Large intestine (tissue), 3 donors: ENCODE measurements around the gene TMC3. TPM values are rescaled to one million over a fixed set of nuclear protein-coding genes. Genes with fewer than 3 reads are reported as not detected.
"Not testable (repeated sequence)": the region's sequence is repeated elsewhere in the genome, so short reads cannot be mapped to it uniquely, and the experiment has no call there.

Experiments
- DNase-seq, 2 donors: peaks; one replicate each; pipeline versions ENCODE4 v3.0.0 to v3.0.0-alpha.2; 2013
- H3K27ac ChIP-seq: one replicate; pipeline ENCODE4 v1.5.1; 2013; ENCODE audit warnings: low read length
- H3K27me3 ChIP-seq: 2 replicates; pipeline ENCODE4 v1.6.1; 2013; ENCODE audit warnings: low read length; ENCODE audit not compliant: control insufficient read depth, insufficient read depth
- H3K36me3 ChIP-seq: 2 replicates; pipeline ENCODE4 v1.6.1; 2013; ENCODE audit warnings: low read length; ENCODE audit not compliant: control insufficient read depth, insufficient read depth
- H3K4me1 ChIP-seq: one replicate; pipeline ENCODE4 v1.6.1; 2013; ENCODE audit warnings: low read length; ENCODE audit not compliant: control insufficient read depth, insufficient read depth
- H3K4me3 ChIP-seq: one replicate; pipeline ENCODE4 v1.5.1; 2013; ENCODE audit warnings: low read length
- H3K9me3 ChIP-seq: one replicate; pipeline ENCODE4 v1.6.1; 2013; ENCODE audit warnings: mild to moderate bottlenecking, low read depth, low read length, moderate library complexity; ENCODE audit not compliant: control insufficient read depth
- WGBS: methylation state at CpG from one replicate; pipeline ENCODE4 v1.1.5; 2013; ENCODE audit warnings: low lambda C conversion rate; ENCODE audit not compliant: insufficient coverage; 5-methylcytosine and 5-hydroxymethylcytosine counted together
- polyA plus RNA-seq: library from polyadenylated mRNA; unstranded; fragments of 120-200 nt; gene quantifications from one replicate; pipeline ENCODE4 v1.2.1, GENCODE V29; 2013

The TMC3 gene
- polyA plus RNA-seq, 1 donor, result 6.2 TPM

GRCh38 chr15:81348691-81349090, 25.3 kb downstream of the TMC3 start:
- H3K36me3 ChIP-seq, H3K4me3 ChIP-seq, H3K4me1 ChIP-seq, H3K27me3 ChIP-seq, H3K27ac ChIP-seq, H3K9me3 ChIP-seq, DNase-seq: not testable (repeated sequence)
- 100% methylated on average over 2 of the region's 11 CpGs for WGBS

GRCh38 chr15:81347910-81348309, 26.1 kb downstream of the TMC3 start:
- no peaks in the 10 kb centered on the region for H3K27me3 ChIP-seq
- DNase-seq, result no peak
- H3K4me1 ChIP-seq, result no peaks in the 10 kb centered on the region
- H3K4me3 ChIP-seq, result no peak overlapping the region
- H3K27ac ChIP-seq, result no peak overlapping the region
- H3K9me3 ChIP-seq, result no peaks in the 10 kb centered on the region
- WGBS, result no CpG with 5 or more reads among the region's 4 CpGs
- H3K36me3 ChIP-seq, result no peaks in the 10 kb centered on the region

- no CpG with 5 or more reads among the region's 2 CpGs for WGBS
- no peaks in the 10 kb centered on the region for H3K4me1 ChIP-seq
- no peaks in the 10 kb centered on the region for H3K9me3 ChIP-seq
These were observed 27.4 kb downstream of the TMC3 start for GRCh38 chr15:81346611-81347010.

GRCh38 chr15:81343371-81343770, 30.6 kb downstream of the TMC3 start:
- no peak for DNase-seq
- Histone ChIP-seq H3K9me3 (no peaks in the 10 kb centered on the region), H3K4me1 (no peaks in the 10 kb centered on the region), H3K36me3 (peaks cover 2% of the 10 kb centered on the region), H3K27ac (no peak overlapping the region), H3K27me3 (no peaks in the 10 kb centered on the region), H3K4me3 (no peak overlapping the region)
- WGBS, result no CpG with 5 or more reads among the region's 4 CpGs

More at GRCh38 chr15:81346611-81347010, 27.4 kb downstream of the TMC3 start:
- Histone ChIP-seq H3K27ac (no peak overlapping the region), H3K36me3 (no peaks in the 10 kb centered on the region), H3K27me3 (no peaks in the 10 kb centered on the region), H3K4me3 (no peak overlapping the region)
- DNase-seq, result no peak

- Histone ChIP-seq H3K9me3 (no peaks in the 10 kb centered on the region), H3K36me3 (peaks cover 5% of the 10 kb centered on the region), H3K27me3 (no peaks in the 10 kb centered on the region), H3K27ac (no peak overlapping the region), H3K4me3 (no peak overlapping the region), H3K4me1 (no peaks in the 10 kb centered on the region)
- DNase-seq, result no peak
- WGBS, result 100% methylated on average over 1 of the region's 4 CpGs
These were observed 32.7 kb downstream of the TMC3 start for GRCh38 chr15:81341351-81341750.

GRCh38 chr15:81339851-81340250, 34.2 kb downstream of the TMC3 start:
- no CpG with 5 or more reads among the region's 4 CpGs for WGBS
- Histone ChIP-seq H3K27me3 (no peaks in the 10 kb centered on the region), H3K9me3 (no peaks in the 10 kb centered on the region), H3K4me1 (peaks cover 12% of the 10 kb centered on the region), H3K4me3 (no peak overlapping the region), H3K27ac (no peak overlapping the region), H3K36me3 (peaks cover 5% of the 10 kb centered on the region)
- DNase-seq, result no peak

GRCh38 chr15:81339321-81339720, 34.7 kb downstream of the TMC3 start:
- Histone ChIP-seq H3K4me1 (peaks cover 17% of the 10 kb centered on the region), H3K36me3 (peaks cover 5% of the 10 kb centered on the region), H3K27me3 (no peaks in the 10 kb centered on the region), H3K27ac (no peak overlapping the region), H3K4me3 (no peak overlapping the region), H3K9me3 (no peaks in the 10 kb centered on the region)
- DNase-seq, result no peak
- no CpG with 5 or more reads among the region's 5 CpGs for WGBS

- H3K4me1 ChIP-seq, result peaks cover 24% of the 10 kb centered on the region
- H3K36me3 ChIP-seq, result peaks cover 5% of the 10 kb centered on the region
- WGBS, result 50% methylated on average over 1 of the region's 8 CpGs
- H3K27ac ChIP-seq, result no peak overlapping the region
- no peaks in the 10 kb centered on the region for H3K27me3 ChIP-seq
- no peak for DNase-seq
- H3K9me3 ChIP-seq, result no peaks in the 10 kb centered on the region
- no peak overlapping the region for H3K4me3 ChIP-seq
These were observed 35.6 kb downstream of the TMC3 start for GRCh38 chr15:81338170-81339007.

- H3K27ac ChIP-seq, result no peak overlapping the region
These were observed 36.3 kb downstream of the TMC3 start for GRCh38 chr15:81337713-81338157.

GRCh38 chr15:81337241-81337640, 36.8 kb downstream of the TMC3 start:
- H3K36me3 ChIP-seq, result peaks cover 5% of the 10 kb centered on the region
- no peak for DNase-seq
- peaks cover 28% of the 10 kb centered on the region for H3K4me1 ChIP-seq
- H3K9me3 ChIP-seq, result no peaks in the 10 kb centered on the region
- 86% methylated on average over 1 of the region's 3 CpGs for WGBS
- no peak overlapping the region for H3K4me3 ChIP-seq
- no peaks in the 10 kb centered on the region for H3K27me3 ChIP-seq
- no peak overlapping the region for H3K27ac ChIP-seq

More at GRCh38 chr15:81337713-81338157, 36.3 kb downstream of the TMC3 start:
- Histone ChIP-seq H3K4me3 (no peak overlapping the region), H3K4me1 (peaks cover 28% of the 10 kb centered on the region), H3K36me3 (peaks cover 5% of the 10 kb centered on the region), H3K9me3 (no peaks in the 10 kb centered on the region), H3K27me3 (no peaks in the 10 kb centered on the region)
- WGBS, result 83% methylated on average over 1 of the region's 9 CpGs
- DNase-seq, result no peak

- Histone ChIP-seq H3K9me3 (no peaks in the 10 kb centered on the region), H3K36me3 (peaks cover 5% of the 10 kb centered on the region), H3K4me3 (no peak overlapping the region), H3K27ac (no peak overlapping the region), H3K4me1 (peaks cover 32% of the 10 kb centered on the region), H3K27me3 (no peaks in the 10 kb centered on the region)
- WGBS, result 100% methylated on average over 1 of the region's 4 CpGs
- DNase-seq, result no peak
These were observed 37.4 kb downstream of the TMC3 start for GRCh38 chr15:81336568-81336967.
